ENCODE measurements around the gene TH.

The TH gene

GRCh38 chr11:2160736-2161259, 10.8 kb downstream of the TH start, which contains the start of gene INS:
Gene INS (minus strand): TSS chr11:2161209. CDS start chr11:2160971, 238 bp downstream.
- Histone ChIP-seq H3K4me1 (ENCODE audit: insufficient read depth, insufficient read length) (peaks cover 5% of the 10 kb centered on the region), H3K9me3 (ENCODE audit: insufficient read depth, low read length) (no peaks in the 10 kb centered on the region), H3K9ac (ENCODE audit: insufficient read length, low read depth) (no peak within 1 kb of the TSS), H3K36me3 (ENCODE audit: insufficient read depth, insufficient read length, low read length) (no peaks in the 10 kb centered on the region), H3K27me3 (ENCODE audit: insufficient read depth, insufficient read length) (peaks cover 3% of the 10 kb centered on the region), H3K4me3 (ENCODE audit: insufficient read length, low read depth) (no peak within 1 kb of the TSS)
- TF ChIP-seq ZNF274 (IDR thresholded peaks at IDR 0.05; ENCODE audit: low read depth, low read length) (no peak), SUZ12 (IDR thresholded peaks at IDR 0.05; ENCODE audit: extremely low read depth, insufficient read depth, insufficient read length) (no peak), YY1 (IDR thresholded peaks at IDR 0.05; ENCODE audit: insufficient read depth, insufficient read length) (no peak)
- DNase-seq (ENCODE audit: low read depth, low spot score) = no peak

- Histone ChIP-seq H3K9me3 (ENCODE audit: insufficient read depth, low read length) (no peaks in the 10 kb centered on the region), H3K4me3 (ENCODE audit: insufficient read length, low read depth) (no peak overlapping the region), H3K27me3 (ENCODE audit: insufficient read depth, insufficient read length) (peaks cover 11% of the 10 kb centered on the region), H3K9ac (ENCODE audit: insufficient read length, low read depth) (no peak overlapping the region), H3K4me1 (ENCODE audit: insufficient read depth, insufficient read length) (peaks cover 6% of the 10 kb centered on the region), H3K36me3 (ENCODE audit: insufficient read depth, insufficient read length, low read length) (no peaks in the 10 kb centered on the region)
- no peak for DNase-seq (ENCODE audit: low read depth, low spot score)
- TF ChIP-seq SUZ12 (IDR thresholded peaks at IDR 0.05; ENCODE audit: extremely low read depth, insufficient read depth, insufficient read length) (no peak), YY1 (IDR thresholded peaks at IDR 0.05; ENCODE audit: insufficient read depth, insufficient read length) (no peak), ZNF274 (IDR thresholded peaks at IDR 0.05; ENCODE audit: low read depth, low read length) (no peak)
These were observed 11.8 kb downstream of the TH start for GRCh38 chr11:2159536-2160413.

- TF ChIP-seq SUZ12 (IDR thresholded peaks at IDR 0.05; ENCODE audit: extremely low read depth, insufficient read depth, insufficient read length) (no peak), ZNF274 (IDR thresholded peaks at IDR 0.05; ENCODE audit: low read depth, low read length) (no peak), YY1 (IDR thresholded peaks at IDR 0.05; ENCODE audit: insufficient read depth, insufficient read length) (no peak)
- Histone ChIP-seq H3K9ac (ENCODE audit: insufficient read length, low read depth) (no peak overlapping the region), H3K9me3 (ENCODE audit: insufficient read depth, low read length) (no peaks in the 10 kb centered on the region), H3K27me3 (ENCODE audit: insufficient read depth, insufficient read length) (peaks cover 18% of the 10 kb centered on the region), H3K4me1 (ENCODE audit: insufficient read depth, insufficient read length) (peaks cover 6% of the 10 kb centered on the region), H3K36me3 (ENCODE audit: insufficient read depth, insufficient read length, low read length) (no peaks in the 10 kb centered on the region), H3K4me3 (ENCODE audit: insufficient read length, low read depth) (no peak overlapping the region)
- no peak for DNase-seq (ENCODE audit: low read depth, low spot score)
These were observed 12.6 kb downstream of the TH start for GRCh38 chr11:2158966-2159365.

GRCh38 chr11:2158296-2158737, 13.3 kb downstream of the TH start:
- H3K9me3 ChIP-seq (ENCODE audit: insufficient read depth, low read length) = no peaks in the 10 kb centered on the region
- TF ChIP-seq YY1 (IDR thresholded peaks at IDR 0.05; ENCODE audit: insufficient read depth, insufficient read length) (no peak), SUZ12 (IDR thresholded peaks at IDR 0.05; ENCODE audit: extremely low read depth, insufficient read depth, insufficient read length) (no peak)
- DNase-seq (ENCODE audit: low read depth, low spot score) = no peak
- no peak overlapping the region for H3K4me3 ChIP-seq (ENCODE audit: insufficient read length, low read depth)
- peaks cover 18% of the 10 kb centered on the region for H3K27me3 ChIP-seq (ENCODE audit: insufficient read depth, insufficient read length)
- H3K4me1 ChIP-seq (ENCODE audit: insufficient read depth, insufficient read length) = peaks cover 5% of the 10 kb centered on the region
- H3K9ac ChIP-seq (ENCODE audit: insufficient read length, low read depth) = no peak overlapping the region
- no peaks in the 10 kb centered on the region for H3K36me3 ChIP-seq (ENCODE audit: insufficient read depth, insufficient read length, low read length)

- TF ChIP-seq SUZ12 (IDR thresholded peaks at IDR 0.05; ENCODE audit: extremely low read depth, insufficient read depth, insufficient read length) (no peak), YY1 (IDR thresholded peaks at IDR 0.05; ENCODE audit: insufficient read depth, insufficient read length) (no peak), ZNF274 (IDR thresholded peaks at IDR 0.05; ENCODE audit: low read depth, low read length) (no peak)
- Histone ChIP-seq H3K27me3 (ENCODE audit: insufficient read depth, insufficient read length) (peaks cover 18% of the 10 kb centered on the region), H3K4me1 (ENCODE audit: insufficient read depth, insufficient read length) (peaks cover 2% of the 10 kb centered on the region), H3K4me3 (ENCODE audit: insufficient read length, low read depth) (no peak overlapping the region), H3K9ac (ENCODE audit: insufficient read length, low read depth) (no peak overlapping the region), H3K36me3 (ENCODE audit: insufficient read depth, insufficient read length, low read length) (no peaks in the 10 kb centered on the region), H3K9me3 (ENCODE audit: insufficient read depth, low read length) (no peaks in the 10 kb centered on the region)
- DNase-seq (ENCODE audit: low read depth, low spot score) = no peak
These were observed 14.1 kb downstream of the TH start for GRCh38 chr11:2157294-2158040.

- Histone ChIP-seq H3K9me3 (ENCODE audit: insufficient read depth, low read length) (no peaks in the 10 kb centered on the region), H3K27me3 (ENCODE audit: insufficient read depth, insufficient read length) (peaks cover 18% of the 10 kb centered on the region), H3K4me1 (ENCODE audit: insufficient read depth, insufficient read length) (peaks cover 2% of the 10 kb centered on the region), H3K4me3 (ENCODE audit: insufficient read length, low read depth) (no peak overlapping the region), H3K9ac (ENCODE audit: insufficient read length, low read depth) (no peak overlapping the region), H3K36me3 (ENCODE audit: insufficient read depth, insufficient read length, low read length) (no peaks in the 10 kb centered on the region)
- no peak for DNase-seq (ENCODE audit: low read depth, low spot score)
- no peak for TF ChIP-seq SUZ12 (IDR thresholded peaks at IDR 0.05; ENCODE audit: extremely low read depth, insufficient read depth, insufficient read length)
- TF ChIP-seq YY1 (IDR thresholded peaks at IDR 0.05; ENCODE audit: insufficient read depth, insufficient read length) = no peak
- TF ChIP-seq ZNF274 (IDR thresholded peaks at IDR 0.05; ENCODE audit: low read depth, low read length) = no peak
These were observed 15.0 kb downstream of the TH start for GRCh38 chr11:2156416-2157182.
